ENCODE measurements around the gene AKR7A2.
"Not testable (repeated sequence)": the region's sequence is repeated elsewhere in the genome, so short reads cannot be mapped to it uniquely, and the experiment has no call there.

- TF ChIP-seq POLR2A, EP300 (IDR thresholded peaks at IDR 0.05): not testable (repeated sequence)
Measured at GRCh38 chr1:19285366-19285765, 26.6 kb downstream of the AKR7A2 start.

All from tibial nerve (tissue), 3 donors.